ENCODE data around the gene MICAL3.

The MICAL3 gene

DNA sequence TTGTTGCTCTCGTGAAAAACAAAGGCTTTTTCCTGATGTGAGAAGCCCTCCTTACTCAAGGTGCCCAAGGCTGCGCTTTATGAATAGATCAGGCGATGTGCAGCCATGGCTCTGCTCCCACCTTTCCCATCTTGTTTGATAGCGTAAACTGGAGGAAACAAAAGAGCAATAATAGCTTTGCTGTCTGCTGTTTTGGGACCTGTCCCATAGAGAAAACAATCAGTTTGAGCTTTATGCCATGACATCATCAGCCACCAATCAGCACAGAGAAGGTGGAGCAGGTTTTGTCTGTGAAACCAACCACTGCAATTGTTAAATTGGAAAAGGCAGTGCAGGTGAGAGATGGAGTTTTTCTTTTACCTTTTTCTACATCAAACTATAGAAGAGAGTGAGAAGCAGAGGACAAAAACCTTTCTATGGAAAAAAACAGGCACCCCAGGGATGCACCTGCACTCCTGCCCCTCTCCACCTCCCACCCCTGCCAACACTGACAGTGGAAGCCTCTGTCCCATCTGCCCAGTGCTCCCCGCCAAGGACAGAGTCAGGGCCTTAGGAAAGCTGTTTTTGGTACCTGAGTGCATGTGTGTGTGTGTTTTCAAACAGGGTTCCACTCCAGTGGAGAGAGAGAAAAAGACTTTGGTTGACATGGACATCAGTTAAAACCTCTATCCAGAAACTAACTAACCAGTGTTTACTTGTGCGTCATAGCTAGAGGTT lies 80.7 kb downstream of the MICAL3 start:
- Histone ChIP-seq H3K4me2 (ENCODE audit: low read depth, low read length) (no peak overlapping the region), H3F3A (ENCODE audit: insufficient read depth, low read length) (peaks cover 11% of the 10 kb centered on the region), H3K36me3 (replicated peaks; ENCODE audit: insufficient read depth, low read length) (no peaks in the 10 kb centered on the region), H2AFZ (ENCODE audit: low read length) (no peak overlapping the region), H3K9me3 (replicated peaks; ENCODE audit: insufficient read depth, low read length) (no peaks in the 10 kb centered on the region), H3K79me2 (ENCODE audit: low read length) (peaks cover 100% of the 10 kb centered on the region), H3K4me3 (ENCODE audit: low read length) (no peak overlapping the region), H3K27ac (ENCODE audit: low read length) (no peak overlapping the region), H3K9ac (ENCODE audit: low read length) (no peak overlapping the region), H3K4me1 (ENCODE audit: low read length) (peaks cover 19% of the 10 kb centered on the region), H3K9me2 (replicated peaks; ENCODE audit: insufficient read depth, low read length) (no peaks in the 10 kb centered on the region), H3K27me3 (replicated peaks; ENCODE audit: insufficient read depth, low read length) (no peaks in the 10 kb centered on the region), H4K20me1 (ENCODE audit: insufficient read depth, low read length) (peaks cover 4% of the 10 kb centered on the region; the same call in 1 of the 2 replicates)
- TF ChIP-seq, protein P1, sequence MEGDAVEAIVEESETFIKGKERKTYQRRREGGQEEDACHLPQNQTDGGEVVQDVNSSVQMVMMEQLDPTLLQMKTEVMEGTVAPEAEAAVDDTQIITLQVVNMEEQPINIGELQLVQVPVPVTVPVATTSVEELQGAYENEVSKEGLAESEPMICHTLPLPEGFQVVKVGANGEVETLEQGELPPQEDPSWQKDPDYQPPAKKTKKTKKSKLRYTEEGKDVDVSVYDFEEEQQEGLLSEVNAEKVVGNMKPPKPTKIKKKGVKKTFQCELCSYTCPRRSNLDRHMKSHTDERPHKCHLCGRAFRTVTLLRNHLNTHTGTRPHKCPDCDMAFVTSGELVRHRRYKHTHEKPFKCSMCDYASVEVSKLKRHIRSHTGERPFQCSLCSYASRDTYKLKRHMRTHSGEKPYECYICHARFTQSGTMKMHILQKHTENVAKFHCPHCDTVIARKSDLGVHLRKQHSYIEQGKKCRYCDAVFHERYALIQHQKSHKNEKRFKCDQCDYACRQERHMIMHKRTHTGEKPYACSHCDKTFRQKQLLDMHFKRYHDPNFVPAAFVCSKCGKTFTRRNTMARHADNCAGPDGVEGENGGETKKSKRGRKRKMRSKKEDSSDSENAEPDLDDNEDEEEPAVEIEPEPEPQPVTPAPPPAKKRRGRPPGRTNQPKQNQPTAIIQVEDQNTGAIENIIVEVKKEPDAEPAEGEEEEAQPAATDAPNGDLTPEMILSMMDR (IDR thresholded peaks at IDR 0.05; ENCODE audit: low read length): no peak
- TF ChIP-seq EZH2phosphoT487 (IDR thresholded peaks at IDR 0.05; ENCODE audit: low read length) (no peak), EZH2 (optimal IDR thresholded peaks at IDR 0.05; ENCODE audit: low read depth, low read length) (no peak)
- DNase-seq: no peak

DNA sequence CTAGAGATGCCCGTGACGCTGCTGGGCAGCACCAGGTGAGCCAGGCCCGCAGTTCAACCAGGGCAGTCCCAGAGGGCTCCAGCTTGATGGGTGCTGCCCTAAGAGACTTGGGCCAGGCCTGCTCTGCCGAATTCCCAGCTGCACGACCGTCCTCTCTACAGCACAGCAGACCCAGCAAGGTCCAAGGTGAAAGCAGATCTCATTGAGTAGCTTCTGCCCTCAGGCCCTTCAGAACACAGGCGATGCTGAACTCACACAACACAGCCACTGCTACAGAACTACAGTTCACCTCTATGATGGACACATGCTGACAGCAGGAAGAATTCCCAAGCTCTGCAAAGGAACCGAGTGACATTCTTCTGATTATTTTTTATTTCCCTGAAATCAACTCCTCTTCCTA lies 81.6 kb downstream of the MICAL3 start:
- Histone ChIP-seq H3K9me2 (replicated peaks; ENCODE audit: insufficient read depth, low read length) (no peaks in the 10 kb centered on the region), H3K4me3 (ENCODE audit: low read length) (no peak overlapping the region), H4K20me1 (ENCODE audit: insufficient read depth, low read length) (peaks cover 4% of the 10 kb centered on the region; the same call in 1 of the 2 replicates), H3K79me2 (ENCODE audit: low read length) (peaks cover 100% of the 10 kb centered on the region), H3K9me3 (replicated peaks; ENCODE audit: insufficient read depth, low read length) (no peaks in the 10 kb centered on the region), H3F3A (ENCODE audit: insufficient read depth, low read length) (peaks cover 11% of the 10 kb centered on the region), H3K4me1 (ENCODE audit: low read length) (peaks cover 19% of the 10 kb centered on the region), H3K27me3 (replicated peaks; ENCODE audit: insufficient read depth, low read length) (no peaks in the 10 kb centered on the region), H2AFZ (ENCODE audit: low read length) (no peak overlapping the region), H3K27ac (ENCODE audit: low read length) (no peak overlapping the region), H3K4me2 (ENCODE audit: low read depth, low read length) (no peak overlapping the region), H3K9ac (ENCODE audit: low read length) (no peak overlapping the region), H3K36me3 (replicated peaks; ENCODE audit: insufficient read depth, low read length) (no peaks in the 10 kb centered on the region)
- TF ChIP-seq EZH2 (optimal IDR thresholded peaks at IDR 0.05; ENCODE audit: low read depth, low read length) (no peak), EZH2phosphoT487 (IDR thresholded peaks at IDR 0.05; ENCODE audit: low read length) (no peak)
- TF ChIP-seq, protein P1 (IDR thresholded peaks at IDR 0.05; ENCODE audit: low read length): no peak
- DNase-seq: no peak

DNA sequence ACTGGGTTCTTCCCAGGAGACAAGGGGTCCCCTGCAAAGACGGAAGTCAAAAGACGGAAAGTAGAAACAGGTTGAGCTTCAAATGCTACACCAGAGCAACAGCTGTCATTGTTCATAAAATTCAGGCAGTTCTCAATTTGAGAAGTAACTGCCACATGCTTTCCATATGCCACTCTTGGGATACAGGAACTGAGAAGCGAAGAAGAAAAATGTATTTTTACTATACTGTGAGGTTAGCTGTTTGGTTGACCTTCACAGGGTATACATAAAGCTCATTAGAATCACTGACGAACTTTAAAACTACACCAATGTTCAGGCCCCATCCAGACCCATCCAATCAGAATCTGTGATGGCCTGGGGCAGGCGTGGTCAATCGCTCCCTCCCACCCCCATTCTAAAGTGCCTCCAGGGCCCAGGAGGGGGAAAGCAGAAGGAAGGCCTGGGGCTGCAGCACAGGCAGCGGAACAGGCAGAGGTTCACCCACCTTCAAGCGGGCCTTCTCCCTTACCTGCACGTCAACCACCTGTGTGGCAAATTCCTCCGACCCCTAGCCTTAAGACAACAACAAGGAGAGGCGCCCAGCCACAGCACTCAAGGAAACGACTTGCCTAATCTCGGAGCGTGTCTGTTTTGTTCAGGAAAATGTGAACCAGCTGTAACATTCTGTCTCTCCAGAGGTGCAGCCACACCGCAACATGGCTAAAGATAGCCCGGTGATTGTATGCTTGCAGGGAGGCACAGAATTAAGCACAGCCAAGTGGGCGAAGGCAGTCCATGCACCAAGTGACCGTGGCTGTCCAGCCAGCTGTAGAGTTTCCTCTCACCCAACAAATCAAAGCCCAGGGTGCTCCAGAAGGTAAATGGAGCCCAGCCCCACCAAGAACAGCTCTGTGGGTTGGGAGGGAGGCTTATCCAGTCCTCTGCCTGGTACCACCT lies 82.6 kb downstream of the MICAL3 start:
- peaks cover 4% of the 10 kb centered on the region; the same call in 1 of the 2 replicates for H4K20me1 ChIP-seq (ENCODE audit: insufficient read depth, low read length)
- no peaks in the 10 kb centered on the region for H3K36me3 ChIP-seq (replicated peaks; ENCODE audit: insufficient read depth, low read length)
- H3K27ac ChIP-seq (ENCODE audit: low read length): no peak overlapping the region
- peaks cover 11% of the 10 kb centered on the region for H3F3A ChIP-seq (ENCODE audit: insufficient read depth, low read length)
- H3K4me2 ChIP-seq (ENCODE audit: low read depth, low read length): no peak overlapping the region
- TF ChIP-seq, protein P1 (IDR thresholded peaks at IDR 0.05; ENCODE audit: low read length): no peak
- TF ChIP-seq EZH2 (optimal IDR thresholded peaks at IDR 0.05; ENCODE audit: low read depth, low read length) (no peak), EZH2phosphoT487 (IDR thresholded peaks at IDR 0.05; ENCODE audit: low read length) (no peak)
- H3K9me2 ChIP-seq (replicated peaks; ENCODE audit: insufficient read depth, low read length): no peaks in the 10 kb centered on the region
- H3K4me3 ChIP-seq (ENCODE audit: low read length): no peak overlapping the region
- DNase-seq: no peak
- H3K4me1 ChIP-seq (ENCODE audit: low read length): peaks cover 15% of the 10 kb centered on the region
- no peaks in the 10 kb centered on the region for H3K9me3 ChIP-seq (replicated peaks; ENCODE audit: insufficient read depth, low read length)
- H3K27me3 ChIP-seq (replicated peaks; ENCODE audit: insufficient read depth, low read length): no peaks in the 10 kb centered on the region
- no peak overlapping the region for H3K9ac ChIP-seq (ENCODE audit: low read length)
- no peak overlapping the region for H2AFZ ChIP-seq (ENCODE audit: low read length)
- H3K79me2 ChIP-seq (ENCODE audit: low read length): peaks cover 99% of the 10 kb centered on the region

All from MM.1S (cell line).